ENCODE measurements around the gene SBF2.

- TF ChIP-seq POLR2AphosphoS5 (IDR thresholded peaks at IDR 0.05; ENCODE audit: insufficient read depth, low read depth, low read length), result no peak
- TF ChIP-seq, protein P1, sequence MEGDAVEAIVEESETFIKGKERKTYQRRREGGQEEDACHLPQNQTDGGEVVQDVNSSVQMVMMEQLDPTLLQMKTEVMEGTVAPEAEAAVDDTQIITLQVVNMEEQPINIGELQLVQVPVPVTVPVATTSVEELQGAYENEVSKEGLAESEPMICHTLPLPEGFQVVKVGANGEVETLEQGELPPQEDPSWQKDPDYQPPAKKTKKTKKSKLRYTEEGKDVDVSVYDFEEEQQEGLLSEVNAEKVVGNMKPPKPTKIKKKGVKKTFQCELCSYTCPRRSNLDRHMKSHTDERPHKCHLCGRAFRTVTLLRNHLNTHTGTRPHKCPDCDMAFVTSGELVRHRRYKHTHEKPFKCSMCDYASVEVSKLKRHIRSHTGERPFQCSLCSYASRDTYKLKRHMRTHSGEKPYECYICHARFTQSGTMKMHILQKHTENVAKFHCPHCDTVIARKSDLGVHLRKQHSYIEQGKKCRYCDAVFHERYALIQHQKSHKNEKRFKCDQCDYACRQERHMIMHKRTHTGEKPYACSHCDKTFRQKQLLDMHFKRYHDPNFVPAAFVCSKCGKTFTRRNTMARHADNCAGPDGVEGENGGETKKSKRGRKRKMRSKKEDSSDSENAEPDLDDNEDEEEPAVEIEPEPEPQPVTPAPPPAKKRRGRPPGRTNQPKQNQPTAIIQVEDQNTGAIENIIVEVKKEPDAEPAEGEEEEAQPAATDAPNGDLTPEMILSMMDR (IDR thresholded peaks at IDR 0.05; ENCODE audit: extremely low read depth in 1 of 2, insufficient read depth in 1 of 2, low read depth in 1 of 2, low read length in 2 of 2), result no peak
Observed at GRCh38 chr11:10338287-10338686, 44.3 kb upstream of the SBF2 start.
